22Rv1 (cell line): ENCODE data around the gene DDAH1.

ENCODE experiments used
- ZFX ChIP-seq: fragments of 450-650 bp; IDR thresholded peaks from 2 replicates; pipeline ENCODE4 v1.6.1; 2017; ENCODE audit warnings: antibody characterized with exemption, borderline replicate concordance
- TF ChIP-seq, protein P1 (sequence below): fragments of 450-650 bp; IDR thresholded peaks from 2 replicates; pipeline ENCODE4 v1.5.1; 2017; ENCODE audit warnings: mild to moderate bottlenecking

- TF ChIP-seq, protein P1, sequence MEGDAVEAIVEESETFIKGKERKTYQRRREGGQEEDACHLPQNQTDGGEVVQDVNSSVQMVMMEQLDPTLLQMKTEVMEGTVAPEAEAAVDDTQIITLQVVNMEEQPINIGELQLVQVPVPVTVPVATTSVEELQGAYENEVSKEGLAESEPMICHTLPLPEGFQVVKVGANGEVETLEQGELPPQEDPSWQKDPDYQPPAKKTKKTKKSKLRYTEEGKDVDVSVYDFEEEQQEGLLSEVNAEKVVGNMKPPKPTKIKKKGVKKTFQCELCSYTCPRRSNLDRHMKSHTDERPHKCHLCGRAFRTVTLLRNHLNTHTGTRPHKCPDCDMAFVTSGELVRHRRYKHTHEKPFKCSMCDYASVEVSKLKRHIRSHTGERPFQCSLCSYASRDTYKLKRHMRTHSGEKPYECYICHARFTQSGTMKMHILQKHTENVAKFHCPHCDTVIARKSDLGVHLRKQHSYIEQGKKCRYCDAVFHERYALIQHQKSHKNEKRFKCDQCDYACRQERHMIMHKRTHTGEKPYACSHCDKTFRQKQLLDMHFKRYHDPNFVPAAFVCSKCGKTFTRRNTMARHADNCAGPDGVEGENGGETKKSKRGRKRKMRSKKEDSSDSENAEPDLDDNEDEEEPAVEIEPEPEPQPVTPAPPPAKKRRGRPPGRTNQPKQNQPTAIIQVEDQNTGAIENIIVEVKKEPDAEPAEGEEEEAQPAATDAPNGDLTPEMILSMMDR = no peak
- TF ChIP-seq ZFX = no peak
Observed at GRCh38 chr1:85490270-85490985, 25.5 kb upstream of the DDAH1 start.
